HL-60 (cell line): ENCODE data around the gene KRT6A.

Experiments used
- POLR2AphosphoS5 ChIP-seq: IDR thresholded peaks from 2 replicates; pipeline ENCODE4 v1.6.1; 2012; ENCODE audit warnings: low read depth
- REST ChIP-seq: IDR thresholded peaks from 2 replicates; pipeline ENCODE4 v1.6.1; 2012; ENCODE audit warnings: low read depth; ENCODE audit not compliant: insufficient replicate concordance
- SPI1 ChIP-seq: IDR thresholded peaks from 2 replicates; pipeline ENCODE4 v1.6.1; 2012; ENCODE audit warnings: low read depth, mild to moderate bottlenecking, borderline replicate concordance
- TF ChIP-seq, protein P1 (sequence below): IDR thresholded peaks from one replicate; pipeline ENCODE4 v1.5.1; 2011; ENCODE audit warnings: low read length, control low read depth, inconsistent platforms; ENCODE audit not compliant: insufficient read depth

GRCh38 chr12:52542157-52542556, 49.1 kb upstream of the KRT6A start:
- TF ChIP-seq REST: no peak
- TF ChIP-seq, protein P1, sequence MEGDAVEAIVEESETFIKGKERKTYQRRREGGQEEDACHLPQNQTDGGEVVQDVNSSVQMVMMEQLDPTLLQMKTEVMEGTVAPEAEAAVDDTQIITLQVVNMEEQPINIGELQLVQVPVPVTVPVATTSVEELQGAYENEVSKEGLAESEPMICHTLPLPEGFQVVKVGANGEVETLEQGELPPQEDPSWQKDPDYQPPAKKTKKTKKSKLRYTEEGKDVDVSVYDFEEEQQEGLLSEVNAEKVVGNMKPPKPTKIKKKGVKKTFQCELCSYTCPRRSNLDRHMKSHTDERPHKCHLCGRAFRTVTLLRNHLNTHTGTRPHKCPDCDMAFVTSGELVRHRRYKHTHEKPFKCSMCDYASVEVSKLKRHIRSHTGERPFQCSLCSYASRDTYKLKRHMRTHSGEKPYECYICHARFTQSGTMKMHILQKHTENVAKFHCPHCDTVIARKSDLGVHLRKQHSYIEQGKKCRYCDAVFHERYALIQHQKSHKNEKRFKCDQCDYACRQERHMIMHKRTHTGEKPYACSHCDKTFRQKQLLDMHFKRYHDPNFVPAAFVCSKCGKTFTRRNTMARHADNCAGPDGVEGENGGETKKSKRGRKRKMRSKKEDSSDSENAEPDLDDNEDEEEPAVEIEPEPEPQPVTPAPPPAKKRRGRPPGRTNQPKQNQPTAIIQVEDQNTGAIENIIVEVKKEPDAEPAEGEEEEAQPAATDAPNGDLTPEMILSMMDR: no peak
- TF ChIP-seq POLR2AphosphoS5: no peak
- no peak for TF ChIP-seq SPI1
